Inferior parietal cortex (tissue), 1 donor: ENCODE results near the gene EMILIN3.

ENCODE experiments used
- DNase-seq: peaks from one replicate; pipeline ENCODE4 v3.0.0-alpha.2; 2016; ENCODE audit errors: extremely low spot score

The EMILIN3 gene

DNA sequence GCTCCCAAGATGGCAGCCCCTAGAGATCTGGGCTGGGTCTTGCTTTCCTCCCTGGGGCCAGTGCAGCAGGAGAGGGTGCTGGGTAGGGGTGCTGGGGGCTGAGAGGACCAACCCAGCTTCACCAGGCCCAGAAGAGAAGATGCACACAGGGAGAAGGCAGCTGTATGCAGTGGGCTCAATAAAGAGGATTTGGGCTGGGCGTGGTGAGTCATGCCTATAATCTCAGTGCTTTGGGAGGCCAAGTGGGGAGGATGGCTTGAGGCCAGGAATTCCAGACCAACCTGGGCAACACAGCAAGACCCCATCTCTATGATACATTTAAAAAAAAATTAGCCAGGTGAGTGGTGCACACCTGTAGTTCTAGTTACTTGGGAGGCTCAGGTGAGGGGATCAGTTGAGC lies 25.7 kb upstream of the EMILIN3 start:
- no peak for DNase-seq

GRCh38 chr20:41391587-41392001 lies 25.0 kb upstream of the EMILIN3 start:
- DNase-seq, result no peak

DNA sequence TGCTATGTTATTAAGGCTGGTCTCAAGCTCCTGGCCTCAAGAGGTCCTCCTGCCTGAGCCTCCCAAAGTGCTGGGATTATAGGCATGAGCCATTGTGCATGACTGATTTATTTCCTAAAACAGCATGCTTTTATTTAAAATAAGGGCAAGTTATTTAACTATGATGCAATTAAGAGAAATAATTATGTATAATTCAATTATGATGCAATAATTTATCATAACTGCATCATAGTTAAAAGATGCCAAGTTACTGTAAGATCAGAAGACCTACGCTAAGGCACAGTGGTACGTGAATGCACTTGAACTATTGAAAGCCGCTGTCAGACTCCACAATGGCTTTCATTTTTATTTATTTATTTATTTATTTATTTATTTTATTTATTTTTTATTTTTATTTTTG lies 24.3 kb upstream of the EMILIN3 start:
- DNase-seq, result no peak

DNA sequence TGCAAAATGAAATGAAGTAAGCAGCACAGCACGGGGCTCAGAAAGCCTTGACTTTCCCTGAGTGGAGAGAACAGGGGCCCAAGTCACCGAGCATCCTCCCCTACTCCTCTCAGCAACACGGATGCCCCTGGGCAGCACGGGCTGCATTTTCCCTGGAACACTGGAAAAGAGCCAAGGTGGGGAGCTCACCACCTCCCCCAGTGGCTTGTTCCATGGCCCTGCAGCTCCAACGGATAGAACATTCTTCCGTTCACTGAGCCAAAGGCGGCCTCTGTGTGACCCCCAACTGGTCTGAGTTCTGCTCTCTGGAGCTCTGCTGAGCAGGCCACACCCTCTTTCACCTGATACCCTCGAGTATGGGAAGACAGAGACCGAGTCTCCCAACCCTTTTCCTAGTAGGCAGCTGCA lies 20.8 kb upstream of the EMILIN3 start:
- DNase-seq, result no peak

DNA sequence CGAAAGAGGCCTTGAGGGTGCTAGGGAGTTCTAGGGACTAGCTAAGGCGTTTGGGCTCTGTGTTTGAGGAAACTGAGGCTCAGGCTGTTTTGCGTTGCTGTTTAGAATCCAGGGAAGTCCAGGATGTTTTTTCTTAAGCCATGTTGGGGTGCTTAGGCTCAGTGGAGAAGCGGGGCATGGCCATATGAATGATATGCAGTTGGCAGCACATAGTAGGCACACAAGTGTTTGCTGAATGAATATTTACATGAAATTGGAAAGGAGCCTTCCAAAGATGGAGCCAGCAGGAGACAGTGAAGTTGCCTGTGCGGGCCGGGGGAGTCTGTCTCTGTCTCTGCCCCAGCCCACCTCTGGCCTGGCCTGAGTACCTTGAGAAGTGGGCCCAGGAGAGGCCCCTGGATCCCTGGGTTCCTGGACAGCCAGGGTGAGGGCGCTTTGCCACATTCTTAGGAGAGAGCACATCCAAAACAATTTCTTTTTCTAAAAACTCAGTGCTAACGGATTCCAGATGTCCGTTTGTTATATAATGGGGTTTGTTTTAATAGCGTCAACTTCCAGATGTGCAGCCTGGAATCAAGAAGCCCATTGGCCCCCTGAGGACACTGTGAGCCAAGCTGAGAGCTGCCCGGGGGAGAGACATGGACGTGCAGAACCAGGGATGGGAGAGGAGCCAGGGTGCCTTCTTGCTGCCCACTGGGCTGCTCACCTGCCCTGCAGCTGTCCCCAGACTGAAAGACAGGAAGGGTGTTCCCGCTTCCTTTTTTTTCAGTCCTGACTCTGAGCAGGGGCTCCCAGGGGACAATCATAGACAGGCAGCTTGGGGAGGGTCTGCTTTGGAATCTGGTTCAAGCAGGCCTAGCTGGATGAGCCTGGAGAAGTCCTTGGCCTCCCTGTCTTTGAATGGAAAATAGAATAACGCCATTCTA lies 20.1 kb upstream of the EMILIN3 start:
- no peak for DNase-seq

DNA sequence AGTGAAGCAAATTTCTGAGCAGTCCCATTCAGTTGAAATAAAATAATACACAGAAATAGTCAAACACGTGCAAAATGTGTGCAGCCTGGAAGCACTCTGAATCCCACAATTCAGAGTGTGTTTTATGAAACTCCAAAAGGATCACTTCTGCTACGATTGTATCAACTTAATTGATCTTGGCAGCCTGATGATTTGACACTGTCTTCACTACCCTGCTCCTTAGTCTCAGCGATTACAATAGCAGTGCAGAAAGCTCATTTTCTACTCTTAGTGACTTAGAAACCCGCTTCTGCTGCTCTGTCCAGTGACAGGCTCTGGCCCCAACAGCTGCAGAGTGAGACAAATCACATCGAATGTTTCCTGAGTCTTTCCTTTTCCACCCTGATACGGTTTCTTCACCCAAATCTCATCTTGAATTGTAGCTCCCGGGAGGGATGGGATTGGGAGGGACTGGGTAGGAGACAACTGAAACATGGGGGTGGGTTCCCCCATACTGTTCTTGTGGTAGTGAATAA lies 16.2 kb upstream of the EMILIN3 start:
- DNase-seq, result no peak

DNA sequence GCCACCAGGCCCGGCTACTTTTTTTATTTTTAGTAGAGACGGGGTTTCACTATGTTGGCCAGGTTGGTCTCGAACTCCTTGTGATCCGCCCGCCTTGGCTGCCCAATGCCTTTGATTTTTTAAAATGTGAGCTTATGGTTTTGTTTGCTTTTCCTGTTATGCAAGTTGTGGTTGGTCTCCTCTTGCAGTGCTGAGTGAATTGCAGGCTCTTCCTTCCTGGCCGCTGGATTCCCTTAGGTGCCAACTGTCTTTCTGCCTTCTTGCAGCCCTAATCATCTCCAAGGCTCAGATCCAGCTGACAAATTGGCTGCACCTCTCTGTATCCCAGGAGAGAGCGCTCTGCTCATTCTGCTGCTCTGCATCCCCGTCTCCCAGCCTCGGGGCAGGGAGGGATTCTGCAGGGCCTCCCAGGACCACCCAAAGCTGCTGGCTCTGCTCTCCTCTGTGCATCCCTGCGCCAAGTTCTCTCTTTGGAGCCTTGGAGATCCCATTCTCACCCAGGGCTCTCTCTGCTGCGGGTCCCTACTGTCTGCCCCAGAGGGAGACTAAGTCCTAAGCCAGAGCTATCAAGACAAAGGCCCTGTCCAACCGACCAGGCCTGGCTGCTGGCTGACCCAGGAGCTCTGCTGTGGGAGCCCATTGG lies 14.1 kb upstream of the EMILIN3 start:
- DNase-seq, result no peak

GRCh38 chr20:41379551-41379950 lies 12.9 kb upstream of the EMILIN3 start:
- no peak for DNase-seq

GRCh38 chr20:41377275-41377674 lies 10.7 kb upstream of the EMILIN3 start:
- no peak for DNase-seq

DNA sequence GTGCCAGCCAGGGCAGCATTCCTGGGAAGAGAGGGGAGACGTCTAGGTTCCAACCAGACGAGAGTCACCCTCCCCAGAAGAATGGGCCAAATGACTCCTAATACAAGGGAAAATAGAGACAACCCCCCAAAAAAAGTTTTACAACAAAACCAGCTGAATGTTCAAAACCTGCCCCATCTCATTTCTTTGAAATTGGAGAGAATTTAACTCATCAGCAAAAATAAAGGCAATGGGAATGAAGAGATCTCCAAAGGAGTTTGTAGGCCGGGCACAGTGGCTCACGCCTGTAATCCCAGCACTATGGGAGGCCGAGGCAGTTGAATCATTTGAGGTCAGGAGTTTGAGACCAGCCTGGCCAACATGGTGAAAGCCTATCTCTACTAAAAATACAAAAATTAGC lies 9.7 kb upstream of the EMILIN3 start:
- DNase-seq, result no peak

- DNase-seq, result no peak
Measured at GRCh38 chr20:41375846-41376245, 9.2 kb upstream of the EMILIN3 start.

DNA sequence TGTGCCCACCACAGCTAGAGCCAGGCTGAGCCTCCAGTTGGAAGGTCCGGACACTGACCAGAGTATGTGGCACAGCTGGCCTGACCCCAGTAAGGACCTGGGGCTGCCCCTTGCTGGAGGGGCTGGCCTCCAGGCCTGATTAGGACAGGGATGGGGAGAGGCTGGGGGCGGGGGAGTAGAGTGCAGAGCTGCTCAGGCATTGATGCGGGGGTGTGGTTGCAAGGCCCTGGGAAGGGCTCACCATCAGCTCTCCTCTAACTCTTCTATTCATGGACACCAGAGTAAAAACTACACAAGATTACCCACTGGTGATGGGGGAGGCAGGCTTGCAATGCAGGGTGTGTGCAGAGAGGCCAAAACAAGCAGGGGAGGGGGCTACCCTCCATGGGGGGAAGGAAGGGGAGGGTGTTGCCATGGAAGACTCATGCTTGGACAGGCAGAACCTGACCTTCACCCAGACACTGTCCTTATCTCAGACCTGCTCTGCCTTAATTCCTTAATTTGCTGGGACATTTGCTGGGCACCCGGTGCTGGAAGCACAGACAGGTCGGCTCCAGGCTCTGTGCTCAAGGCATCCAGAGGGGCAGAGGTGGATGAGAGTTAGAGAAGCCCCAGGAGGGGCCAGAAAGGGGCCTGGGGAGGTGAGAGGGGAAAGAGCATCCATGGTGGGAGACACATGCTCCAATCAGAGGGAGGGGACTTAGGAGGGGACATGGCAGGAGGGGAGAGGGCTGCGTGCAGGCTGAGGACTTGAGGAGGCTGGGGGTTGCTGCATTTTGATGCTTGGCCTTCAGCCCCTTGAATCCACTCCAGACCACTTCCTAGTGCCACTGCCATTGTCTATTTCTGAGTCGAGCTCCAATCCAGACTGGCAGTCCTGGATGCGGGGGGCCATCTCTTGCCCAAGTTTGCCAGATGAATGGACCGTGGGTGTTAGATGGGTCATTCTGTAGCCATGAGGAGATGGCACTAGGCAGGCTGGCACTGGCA lies 7.6 kb upstream of the EMILIN3 start:
- no peak for DNase-seq

DNA sequence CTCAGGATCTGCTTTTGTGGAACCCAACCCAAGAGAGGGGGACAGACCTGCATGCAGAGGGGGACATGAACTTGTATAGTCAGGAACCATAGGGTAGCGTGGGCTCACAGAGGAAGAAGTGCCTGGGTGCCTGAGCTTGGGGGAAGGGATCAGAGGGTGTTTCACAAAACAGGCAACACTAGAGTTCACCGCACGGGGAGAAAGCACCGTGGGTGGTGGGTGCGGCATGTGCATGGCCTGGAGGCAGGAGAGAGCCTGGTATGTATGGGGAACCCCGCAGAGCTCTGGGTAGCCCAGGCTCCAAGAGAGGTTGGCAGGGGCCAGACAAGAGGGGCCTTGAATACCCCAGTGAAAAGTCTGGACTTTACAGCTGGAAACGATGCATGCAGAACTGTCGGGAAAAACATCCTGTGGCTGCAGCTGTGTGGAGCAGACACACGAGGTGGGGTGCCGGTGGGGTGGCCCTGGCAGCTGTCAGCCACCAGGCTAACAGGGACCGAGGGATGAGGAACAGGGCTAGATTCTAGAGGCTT lies 6.7 kb upstream of the EMILIN3 start:
- DNase-seq, result no peak

GRCh38 chr20:41371371-41371770 lies 4.8 kb upstream of the EMILIN3 start:
- DNase-seq, result no peak

DNA sequence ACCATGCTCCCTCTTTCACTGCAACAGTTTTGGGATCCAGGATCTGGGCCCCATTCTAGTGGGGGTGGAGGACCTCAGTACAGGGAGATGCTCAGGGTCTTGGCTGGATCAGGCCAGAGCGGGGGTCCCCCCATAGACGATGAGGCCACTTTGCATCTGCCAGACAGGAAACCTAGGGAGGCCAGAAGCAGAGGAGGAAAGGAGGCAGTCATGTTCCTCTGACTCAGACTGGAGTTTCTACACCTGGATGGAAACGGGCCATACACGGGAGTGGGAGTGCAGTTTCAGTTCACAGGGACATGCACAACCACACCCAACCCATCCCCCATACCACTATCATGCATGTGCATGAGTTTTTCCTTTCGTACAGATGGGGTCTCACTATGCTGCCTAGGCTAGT lies 3.6 kb upstream of the EMILIN3 start:
- DNase-seq, result no peak

DNA sequence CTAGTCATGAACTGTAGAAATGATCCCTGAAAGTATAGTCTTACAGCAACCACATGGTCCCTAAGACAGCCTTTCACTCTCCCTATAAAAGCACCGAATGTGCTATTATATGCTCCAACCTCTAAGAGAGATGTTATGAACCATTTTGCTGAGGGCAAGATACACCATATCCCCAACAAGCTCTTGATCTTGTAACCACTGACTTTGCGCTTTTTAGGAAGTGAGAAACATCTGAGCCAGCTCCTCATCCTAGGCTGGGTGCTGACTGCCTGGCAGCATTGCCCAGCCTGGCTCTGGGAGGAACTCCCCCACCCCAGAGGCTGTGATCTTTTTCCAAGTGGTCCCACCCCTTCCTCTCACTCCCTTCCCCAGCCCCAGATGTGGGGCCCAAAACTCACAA lies 3.1 kb upstream of the EMILIN3 start:
- DNase-seq, result no peak

- no peak for DNase-seq
Measured at GRCh38 chr20:41367956-41368355, 1.3 kb upstream of the EMILIN3 start.

DNA sequence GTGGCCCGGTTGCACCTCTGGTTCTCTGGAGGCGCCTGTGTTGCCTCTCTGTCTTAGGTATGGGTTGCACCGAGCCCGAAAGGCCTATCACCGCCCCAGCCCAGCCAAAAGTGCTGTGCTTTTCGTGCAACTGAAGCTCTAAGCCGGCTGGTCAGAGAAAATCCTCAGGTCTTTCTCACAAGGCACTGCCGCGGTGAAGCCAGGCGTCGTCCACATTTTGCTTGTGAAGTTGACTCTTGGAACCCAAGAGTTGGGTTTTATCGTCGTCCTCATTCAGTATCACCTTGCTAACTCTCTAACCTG lies 726 bp upstream of the EMILIN3 start:
- DNase-seq, result no peak

DNA sequence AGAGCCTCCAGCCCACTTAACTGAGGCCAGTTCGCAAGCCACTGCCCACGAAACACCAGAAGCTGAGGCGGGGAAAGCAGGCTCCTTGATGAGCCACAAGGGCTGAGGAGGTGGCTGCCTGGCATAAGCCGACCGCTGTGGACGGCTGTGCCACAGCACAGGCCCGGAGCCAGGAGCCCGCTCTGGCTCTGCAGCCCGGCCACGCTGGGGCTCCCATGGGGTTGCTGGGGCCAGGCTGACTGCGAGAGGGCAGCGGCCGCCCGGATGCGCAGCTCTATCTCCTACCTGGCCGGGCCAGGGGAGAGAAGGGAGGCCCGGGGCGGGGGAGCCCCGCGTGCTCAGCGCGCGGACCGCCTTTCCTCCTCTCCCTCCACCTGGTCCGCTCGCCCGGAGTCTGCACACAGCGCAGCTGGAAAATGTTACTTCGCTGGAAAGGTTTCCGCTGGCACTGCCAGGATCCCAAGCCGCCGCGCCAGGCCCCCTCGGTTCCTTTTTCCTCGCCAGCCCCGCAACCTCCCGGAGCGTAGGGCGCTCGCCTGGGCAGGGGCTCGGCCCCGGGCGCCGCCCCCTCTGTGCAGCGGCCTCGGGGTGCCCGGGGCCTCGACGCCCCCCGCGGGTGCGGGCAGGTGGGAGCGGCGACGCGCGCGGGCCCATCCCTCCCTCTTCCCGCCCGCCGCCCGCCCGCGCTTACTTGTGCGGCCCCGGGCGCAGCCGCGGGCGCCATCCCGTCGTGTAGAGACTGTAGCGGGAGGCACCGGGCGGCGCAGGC lies 657 bp downstream of the EMILIN3 start:
- DNase-seq, result no peak

GRCh38 chr20:41364967-41365765 lies 1.5 kb downstream of the EMILIN3 start:
- DNase-seq, result no peak
